OCI-LY7 (cell line): ENCODE measurements around the gene DGKZ. TPM values are rescaled to one million over a fixed set of nuclear protein-coding genes. Genes with fewer than 3 reads are reported as not detected.

ENCODE experiments used
- BruUV-seq: library from RNA; stranded (reverse); fragments of 400-500 nt; replicated peaks from 2 replicates; lab custom pipeline; 2021; lab: Mats Ljungman, UMichigan
- CTCF ChIA-PET: fragments of 300-600 bp; sonication (Branson Sonifier 250); formaldehyde crosslinking; loops from one replicate; lab custom pipeline; 2022; ENCODE audit warnings: antibody characterized with exemption; ENCODE audit not compliant: unreplicated experiment; lab: Charles Lee
- POLR2A ChIA-PET: fragments of 300-600 bp; sonication (Branson Sonifier 250); formaldehyde crosslinking; loops from one replicate; lab custom pipeline; 2022; ENCODE audit warnings: antibody characterized with exemption; lab: Charles Lee
- DNase-seq: peaks from one replicate; pipeline ENCODE4 v3.0.0-alpha.2; 2015; ENCODE audit warnings: low spot score
- H2AFZ ChIP-seq: fragments of 200-600 bp; sonication (generic), shearing (Covaris generic); 2 replicates; pipeline ENCODE4 v1.6.1; 2014; ENCODE audit warnings: mild to moderate bottlenecking, antibody characterized with exemption, low read length, moderate library complexity
- H3K27ac ChIP-seq: fragments of 200-600 bp; sonication (generic); 2 replicates; pipeline ENCODE4 v1.5.1; 2014; ENCODE audit warnings: mixed run types, low read depth, mild to moderate bottlenecking, moderate library complexity, low read length, inconsistent platforms; ENCODE audit not compliant: poor library complexity, severe bottlenecking
- H3K36me3 ChIP-seq: fragments of 200-600 bp; sonication (generic); 2 replicates; pipeline ENCODE4 v1.6.1; 2014; ENCODE audit warnings: mild to moderate bottlenecking, antibody characterized with exemption, low read length, moderate library complexity, mixed read lengths; ENCODE audit not compliant: insufficient read depth
- H3K4me1 ChIP-seq: fragments of 200-600 bp; sonication (generic); 2 replicates; pipeline ENCODE4 v1.5.1; 2014; ENCODE audit warnings: mild to moderate bottlenecking, low read length; ENCODE audit not compliant: insufficient read depth, poor library complexity, severe bottlenecking
- H3K4me2 ChIP-seq: fragments of 200-600 bp; sonication (generic); 2 replicates; pipeline ENCODE4 v1.6.1; 2014; ENCODE audit warnings: mild to moderate bottlenecking, low read length
- H3K4me3 ChIP-seq: fragments of 200-600 bp; sonication (generic); 2 replicates; pipeline ENCODE4 v1.5.1; 2014; ENCODE audit warnings: mild to moderate bottlenecking, low read depth, low read length; ENCODE audit not compliant: poor library complexity, severe bottlenecking
- H3K79me2 ChIP-seq: fragments of 200-600 bp; sonication (generic); 2 replicates; pipeline ENCODE4 v1.6.1; 2016; ENCODE audit warnings: low read depth, mild to moderate bottlenecking, low read length, moderate library complexity, mixed read lengths; ENCODE audit not compliant: insufficient read depth
- H3K9me2 ChIP-seq: fragments of 200-600 bp; sonication (generic); 2 replicates; pipeline ENCODE4 v1.6.1; 2016; ENCODE audit warnings: mild to moderate bottlenecking, low read length, mixed read lengths; ENCODE audit not compliant: insufficient read depth
- H3K9me3 ChIP-seq: fragments of 200-600 bp; sonication (generic); 2 replicates; pipeline ENCODE4 v1.6.1; 2014; ENCODE audit warnings: mild to moderate bottlenecking, mixed run types, low read length, mixed read lengths
- H4K20me1 ChIP-seq: fragments of 200-600 bp; sonication (generic); 2 replicates; pipeline ENCODE4 v1.6.1; 2014; ENCODE audit warnings: mild to moderate bottlenecking, antibody characterized with exemption, low read length, moderate library complexity, mixed read lengths; ENCODE audit not compliant: insufficient read depth
- EZH2phosphoT487 ChIP-seq: fragments of 200-600 bp; sonication (generic); IDR thresholded peaks from 2 replicates; pipeline ENCODE4 v1.6.1; 2018; ENCODE audit warnings: low read depth, borderline replicate concordance, mild to moderate bottlenecking, mixed run types, antibody characterized with exemption, low read length, moderate library complexity, mixed read lengths
- intact Hi-C: fragments of 100-400 bp; cut with micrococcal nuclease; formaldehyde crosslinking; loops from one replicate; pipeline ENCODE4 v1.10.0; 2022; ENCODE audit not compliant: unreplicated experiment
- total RNA-seq, 2 experiments: library from RNA; depleted of rRNA in 1 of 2; stranded (reverse); fragments of >200 nt in 1 of 2; shearing (Covaris generic) in 1 of 2; gene quantifications; 2 replicates each; pipeline ENCODE4 v1.2.3, GENCODE V29; 2014 to 2022
- TF ChIP-seq, protein P1 (sequence below): fragments of 200-600 bp; sonication (generic); conservative IDR thresholded peaks from 2 replicates; pipeline ENCODE4 v1.5.1; 2014; ENCODE audit warnings: mild to moderate bottlenecking, antibody characterized with exemption, low read length, moderate library complexity, mixed read lengths

The DGKZ gene
- total RNA-seq, 2 experiments from 2014 or later: 134 to 141 TPM

DNA sequence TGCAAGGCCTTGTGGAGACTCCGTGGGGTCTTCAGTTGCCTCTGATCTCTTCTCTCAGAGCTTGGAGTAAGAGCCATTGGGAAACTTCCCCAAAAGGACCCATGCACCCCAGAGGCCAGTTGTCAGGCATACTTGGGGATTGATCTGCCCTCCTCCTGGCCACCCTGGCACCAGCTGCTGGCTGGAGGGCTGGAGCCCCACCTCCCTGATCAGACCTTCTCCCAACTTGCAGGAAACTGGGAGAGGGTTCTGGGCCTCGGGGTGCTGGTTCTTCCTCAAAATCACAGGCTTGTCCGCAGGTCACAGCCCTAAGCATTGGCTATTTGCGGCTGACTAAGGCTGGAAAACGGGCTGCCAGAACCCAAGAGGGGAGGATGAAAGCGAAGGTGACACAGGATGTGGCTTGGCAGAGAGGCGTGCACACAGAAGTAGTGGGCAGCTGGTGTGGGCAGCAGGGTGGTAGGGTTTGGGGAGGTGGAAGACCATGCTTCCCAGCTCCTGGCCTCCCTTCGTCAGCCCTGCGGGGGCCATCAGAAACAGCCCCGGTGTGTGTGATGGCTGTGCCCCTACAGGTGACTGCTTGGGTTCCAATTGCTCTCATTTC, 1.3 kb upstream of the DGKZ start:
- peak overlapping the region; percentile 11; the same call in 1 of the 2 replicates for H2AFZ ChIP-seq

GRCh38 chr11:46347637-46348311, 511 bp downstream of the DGKZ start:
- intact Hi-C loops: loop anchor here (1.0 kb wide), 2 partner anchors 20 to 226 kb away; partner anchors contain the start of gene PHF21A
- POLR2A ChIA-PET: interaction anchor here (1.2 to 4.1 kb wide), 2 partner anchors 13 to 19 kb away, joined by 4 to 38 read pairs; no protein-coding TSS in a partner anchor
- Histone ChIP-seq H3K9me2 (no peaks in the 10 kb centered on the region), H3K36me3 (peaks cover 13% of the 10 kb centered on the region; the same call in 1 of the 2 replicates), H3K27ac (peak overlapping the region; percentile 49), H3K79me2 (peaks cover 32% of the 10 kb centered on the region), H3K4me2 (peak overlapping the region; percentile 99), H3K4me3 (peak overlapping the region; percentile 100), H2AFZ (no peak overlapping the region), H3K9me3 (no peaks in the 10 kb centered on the region), H3K4me1 (peaks cover 56% of the 10 kb centered on the region), H4K20me1 (peaks cover 8% of the 10 kb centered on the region; the same call in 1 of the 2 replicates)
- BruUV-seq: no TSS peak
- no peak for DNase-seq
- CTCF ChIA-PET: interaction anchor here (1.5 kb wide), 1 partner anchor 29 kb away, joined by 4 read pairs; no protein-coding TSS in a partner anchor
- TF ChIP-seq, protein P1, sequence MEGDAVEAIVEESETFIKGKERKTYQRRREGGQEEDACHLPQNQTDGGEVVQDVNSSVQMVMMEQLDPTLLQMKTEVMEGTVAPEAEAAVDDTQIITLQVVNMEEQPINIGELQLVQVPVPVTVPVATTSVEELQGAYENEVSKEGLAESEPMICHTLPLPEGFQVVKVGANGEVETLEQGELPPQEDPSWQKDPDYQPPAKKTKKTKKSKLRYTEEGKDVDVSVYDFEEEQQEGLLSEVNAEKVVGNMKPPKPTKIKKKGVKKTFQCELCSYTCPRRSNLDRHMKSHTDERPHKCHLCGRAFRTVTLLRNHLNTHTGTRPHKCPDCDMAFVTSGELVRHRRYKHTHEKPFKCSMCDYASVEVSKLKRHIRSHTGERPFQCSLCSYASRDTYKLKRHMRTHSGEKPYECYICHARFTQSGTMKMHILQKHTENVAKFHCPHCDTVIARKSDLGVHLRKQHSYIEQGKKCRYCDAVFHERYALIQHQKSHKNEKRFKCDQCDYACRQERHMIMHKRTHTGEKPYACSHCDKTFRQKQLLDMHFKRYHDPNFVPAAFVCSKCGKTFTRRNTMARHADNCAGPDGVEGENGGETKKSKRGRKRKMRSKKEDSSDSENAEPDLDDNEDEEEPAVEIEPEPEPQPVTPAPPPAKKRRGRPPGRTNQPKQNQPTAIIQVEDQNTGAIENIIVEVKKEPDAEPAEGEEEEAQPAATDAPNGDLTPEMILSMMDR: no peak
- no peak for TF ChIP-seq EZH2phosphoT487

More for the DNA sequence above, 1.3 kb upstream of the DGKZ start:
- ChIA-PET POLR2A (interaction anchor here (0.6 to 1.0 kb wide), 3 partner anchors 81 to 232 kb away, joined by 3 to 4 read pairs (median 3); no protein-coding TSS in a partner anchor), CTCF (interaction anchor here (2.3 kb wide), 1 partner anchor 28 kb away, joined by 8 read pairs; no protein-coding TSS in a partner anchor)
- Histone ChIP-seq H3K36me3 (peaks cover 12% of the 10 kb centered on the region; the same call in 1 of the 2 replicates), H3K27ac (no peak overlapping the region), H4K20me1 (peaks cover 8% of the 10 kb centered on the region; the same call in 1 of the 2 replicates), H3K4me3 (peak overlapping the region; percentile 19), H3K4me1 (peaks cover 47% of the 10 kb centered on the region), H3K9me2 (no peaks in the 10 kb centered on the region), H3K9me3 (no peaks in the 10 kb centered on the region), H3K79me2 (peaks cover 29% of the 10 kb centered on the region), H3K4me2 (peak overlapping the region; percentile 36)
- no peak for DNase-seq
- no TSS peak for BruUV-seq
- TF ChIP-seq, protein P1: no peak
- TF ChIP-seq EZH2phosphoT487: no peak
- intact Hi-C loops: no loop called here
